Measurements from ENCODE around the gene HFE. TPM values are rescaled to one million over a fixed set of nuclear protein-coding genes. Genes with fewer than 3 reads are reported as not detected.

Gene HFE
- total and polyA plus RNA-seq, 10 of the 15 experiments (the other 5 are each of a cell fraction or from before 2014, with no cell fraction given) = 0.52 to 5.9 (median 1.7) TPM

DNA sequence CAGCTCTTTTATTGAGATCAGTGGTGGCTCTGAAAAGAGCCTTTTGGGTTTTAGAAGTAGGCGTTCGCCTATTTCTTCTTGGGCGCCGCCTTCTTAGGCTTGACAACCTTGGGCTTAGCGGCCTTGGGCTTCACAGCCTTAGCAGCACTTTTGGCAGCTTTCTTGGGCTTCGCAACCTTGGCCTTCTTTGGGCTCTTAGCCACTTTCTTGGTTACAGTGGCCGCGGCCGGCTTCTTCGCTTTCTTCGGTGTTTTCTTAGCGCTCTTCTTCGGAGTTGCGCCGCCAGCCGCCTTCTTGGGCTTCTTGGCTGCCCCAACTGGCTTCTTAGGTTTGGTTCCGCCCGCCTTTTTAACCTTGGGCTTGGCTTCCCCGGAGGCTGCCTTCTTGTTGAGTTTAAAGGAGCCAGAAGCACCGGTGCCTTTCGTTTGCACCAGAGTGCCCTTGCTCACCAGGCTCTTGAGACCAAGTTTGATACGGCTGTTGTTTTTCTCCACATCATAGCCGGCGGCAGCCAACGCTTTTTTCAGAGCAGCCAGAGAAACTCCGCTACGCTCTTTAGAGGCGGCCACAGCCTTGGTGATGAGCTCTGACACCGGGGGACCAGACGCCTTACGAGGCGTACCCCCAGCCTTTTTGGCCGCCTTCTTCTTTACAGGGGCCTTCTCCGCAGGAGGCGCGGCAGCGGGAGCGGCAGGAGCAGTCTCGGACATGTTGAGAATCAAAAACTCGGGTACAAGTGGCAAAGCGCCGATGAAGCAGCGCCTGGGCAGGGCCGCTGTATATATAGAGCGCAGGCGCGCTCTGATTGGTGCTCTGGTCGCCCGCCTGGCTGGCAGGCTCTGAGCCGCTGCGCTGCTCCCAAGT lies 31.3 kb upstream of the HFE start:
- Histone ChIP-seq H3K9me3 (replicated peaks; ENCODE audit: control insufficient read depth, insufficient read depth, low read length) (no peaks in the 10 kb centered on the region), H3K27me3 (replicated peaks in 1 of 2; ENCODE audit: control insufficient read depth in 2 of 2, insufficient read depth in 2 of 2, low read length in 1 of 2) (no peaks in the 10 kb centered on the region), H3K4me3 (peak overlapping the region; percentile 75), H3K36me3 (ENCODE audit: control insufficient read depth in 2 of 2, insufficient read depth in 2 of 2, low read length in 1 of 2) (no peaks in the 10 kb centered on the region), H3K4me2 (ENCODE audit: control insufficient read depth, insufficient read depth) (peak overlapping the region; percentile 75), H3K79me2 (ENCODE audit: control insufficient read depth, insufficient read depth, low read length) (no peaks in the 10 kb centered on the region; the same call in 1 of the 2 replicates), H3K27ac (ENCODE audit: control insufficient read depth, insufficient read depth) (peak overlapping the region; percentile 93), H3K4me1 (ENCODE audit: control insufficient read depth, insufficient read depth, low read length) (peaks cover 4% of the 10 kb centered on the region; the same call in 1 of the 2 replicates), H4K20me1 (ENCODE audit: control insufficient read depth, insufficient read depth) (no peaks in the 10 kb centered on the region), H2AFZ (ENCODE audit: control insufficient read depth, low read depth, low read length) (peak overlapping the region; percentile 59), H3K9ac (ENCODE audit: control insufficient read depth, insufficient read depth, low read length) (peak overlapping the region; percentile 88)
- FAIRE-seq (no peak), DNase-seq (ENCODE audit: low read depth, low spot score) (peak; percentile 90), ATAC-seq (peak; percentile 81)
- ChIA-PET RAD21 (ENCODE audit: unreplicated experiment) (interaction anchor here (1.2 to 1.5 kb wide), 3 partner anchors 10 to 29 kb away, joined by 3 to 7 read pairs (median 3); a partner anchor contains a TSS), POLR2A (interaction anchor here (1.1 to 2.3 kb wide), 9 partner anchors 10 to 178 kb away, joined by 3 to 12 read pairs (median 7); a partner anchor contains a TSS), CTCF (interaction anchor here (1.6 to 2.2 kb wide), 2 partner anchors 10 to 13 kb away, joined by 4 to 7 read pairs; a partner anchor contains a TSS), SMC1A (ENCODE audit: uncharacterized antibody, unreplicated experiment) (interaction anchor here (0.9 to 20.1 kb wide), 4 partner anchors 12 to 38 kb away, joined by 3 to 645 read pairs (median 8); partner anchors contain the start of gene HFE)
- in situ Hi-C loops (cut with MboI) (no loop called here), intact Hi-C loops (cut with micrococcal nuclease; ENCODE audit: unreplicated experiment) (loop anchor here (1.0 to 2.0 kb wide), 4 partner anchors 11 to 143 kb away; a partner anchor contains a TSS)
- WGBS (ENCODE audit: insufficient coverage, insufficient replicate concordance, low lambda C conversion rate, missing lambda C conversion rate) = 1% methylated on average over 51 of the region's 51 CpGs
- BruUV-seq (replicated peaks) = TSS peak; percentile 100
- no peak for TF ChIP-seq MEF2B (IDR thresholded peaks at IDR 0.05; ENCODE audit: partially characterized antibody, poor library complexity, severe bottlenecking)
- peak; percentile 74 for TF ChIP-seq RELA (IDR thresholded peaks at IDR 0.05; ENCODE audit: borderline replicate concordance, partially characterized antibody)
- TF ChIP-seq, protein P1, sequence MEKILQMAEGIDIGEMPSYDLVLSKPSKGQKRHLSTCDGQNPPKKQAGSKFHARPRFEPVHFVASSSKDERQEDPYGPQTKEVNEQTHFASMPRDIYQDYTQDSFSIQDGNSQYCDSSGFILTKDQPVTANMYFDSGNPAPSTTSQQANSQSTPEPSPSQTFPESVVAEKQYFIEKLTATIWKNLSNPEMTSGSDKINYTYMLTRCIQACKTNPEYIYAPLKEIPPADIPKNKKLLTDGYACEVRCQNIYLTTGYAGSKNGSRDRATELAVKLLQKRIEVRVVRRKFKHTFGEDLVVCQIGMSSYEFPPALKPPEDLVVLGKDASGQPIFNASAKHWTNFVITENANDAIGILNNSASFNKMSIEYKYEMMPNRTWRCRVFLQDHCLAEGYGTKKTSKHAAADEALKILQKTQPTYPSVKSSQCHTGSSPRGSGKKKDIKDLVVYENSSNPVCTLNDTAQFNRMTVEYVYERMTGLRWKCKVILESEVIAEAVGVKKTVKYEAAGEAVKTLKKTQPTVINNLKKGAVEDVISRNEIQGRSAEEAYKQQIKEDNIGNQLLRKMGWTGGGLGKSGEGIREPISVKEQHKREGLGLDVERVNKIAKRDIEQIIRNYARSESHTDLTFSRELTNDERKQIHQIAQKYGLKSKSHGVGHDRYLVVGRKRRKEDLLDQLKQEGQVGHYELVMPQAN (conservative IDR thresholded peaks at IDR 0.05) = peak; percentile 74
- TF ChIP-seq EP300 (IDR thresholded peaks at IDR 0.05; ENCODE audit: borderline replicate concordance in 1 of 2, control insufficient read depth in 1 of 2, low read depth in 2 of 2, low read length in 2 of 2) = no peak
- peak; percentile 94 for TF ChIP-seq NFYB (IDR thresholded peaks at IDR 0.05; ENCODE audit: insufficient read depth, low read depth, low read length)
- TF ChIP-seq, protein P2, sequence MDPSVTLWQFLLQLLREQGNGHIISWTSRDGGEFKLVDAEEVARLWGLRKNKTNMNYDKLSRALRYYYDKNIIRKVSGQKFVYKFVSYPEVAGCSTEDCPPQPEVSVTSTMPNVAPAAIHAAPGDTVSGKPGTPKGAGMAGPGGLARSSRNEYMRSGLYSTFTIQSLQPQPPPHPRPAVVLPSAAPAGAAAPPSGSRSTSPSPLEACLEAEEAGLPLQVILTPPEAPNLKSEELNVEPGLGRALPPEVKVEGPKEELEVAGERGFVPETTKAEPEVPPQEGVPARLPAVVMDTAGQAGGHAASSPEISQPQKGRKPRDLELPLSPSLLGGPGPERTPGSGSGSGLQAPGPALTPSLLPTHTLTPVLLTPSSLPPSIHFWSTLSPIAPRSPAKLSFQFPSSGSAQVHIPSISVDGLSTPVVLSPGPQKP (IDR thresholded peaks at IDR 0.05; ENCODE audit: low read depth, low read length) = peak; percentile 50
- no peak for TF ChIP-seq EED (IDR thresholded peaks at IDR 0.05; ENCODE audit: low read depth)
- TF ChIP-seq NBN (IDR thresholded peaks at IDR 0.05) = peak; percentile 91
- TF ChIP-seq GABPA (IDR thresholded peaks at IDR 0.05; ENCODE audit: low read depth) = 0 out of 2 replicates have a peak, but pooled peaks have one; percentile 11
- peak in 1 of 2 experiments; percentile 16; a peak in 1 of 4 replicates for TF ChIP-seq ETV6 (conservative IDR thresholded peaks at IDR 0.05 in 1 of 2, IDR thresholded peaks at IDR 0.05 in 1 of 2; ENCODE audit: borderline replicate concordance in 1 of 2, low read depth in 1 of 2)
- no peak for TF ChIP-seq ZNF217 (IDR thresholded peaks at IDR 0.05)
- peak; percentile 98 for TF ChIP-seq MTA3 (IDR thresholded peaks at IDR 0.05; ENCODE audit: borderline replicate concordance, low read length)
- TF ChIP-seq, protein P3, sequence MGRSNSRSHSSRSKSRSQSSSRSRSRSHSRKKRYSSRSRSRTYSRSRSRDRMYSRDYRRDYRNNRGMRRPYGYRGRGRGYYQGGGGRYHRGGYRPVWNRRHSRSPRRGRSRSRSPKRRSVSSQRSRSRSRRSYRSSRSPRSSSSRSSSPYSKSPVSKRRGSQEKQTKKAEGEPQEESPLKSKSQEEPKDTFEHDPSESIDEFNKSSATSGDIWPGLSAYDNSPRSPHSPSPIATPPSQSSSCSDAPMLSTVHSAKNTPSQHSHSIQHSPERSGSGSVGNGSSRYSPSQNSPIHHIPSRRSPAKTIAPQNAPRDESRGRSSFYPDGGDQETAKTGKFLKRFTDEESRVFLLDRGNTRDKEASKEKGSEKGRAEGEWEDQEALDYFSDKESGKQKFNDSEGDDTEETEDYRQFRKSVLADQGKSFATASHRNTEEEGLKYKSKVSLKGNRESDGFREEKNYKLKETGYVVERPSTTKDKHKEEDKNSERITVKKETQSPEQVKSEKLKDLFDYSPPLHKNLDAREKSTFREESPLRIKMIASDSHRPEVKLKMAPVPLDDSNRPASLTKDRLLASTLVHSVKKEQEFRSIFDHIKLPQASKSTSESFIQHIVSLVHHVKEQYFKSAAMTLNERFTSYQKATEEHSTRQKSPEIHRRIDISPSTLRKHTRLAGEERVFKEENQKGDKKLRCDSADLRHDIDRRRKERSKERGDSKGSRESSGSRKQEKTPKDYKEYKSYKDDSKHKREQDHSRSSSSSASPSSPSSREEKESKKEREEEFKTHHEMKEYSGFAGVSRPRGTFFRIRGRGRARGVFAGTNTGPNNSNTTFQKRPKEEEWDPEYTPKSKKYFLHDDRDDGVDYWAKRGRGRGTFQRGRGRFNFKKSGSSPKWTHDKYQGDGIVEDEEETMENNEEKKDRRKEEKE (IDR thresholded peaks at IDR 0.05) = peak; percentile 83
- TF ChIP-seq JUNB (IDR thresholded peaks at IDR 0.05) = peak; percentile 17
- TF ChIP-seq CHD2 (IDR thresholded peaks at IDR 0.05; ENCODE audit: borderline replicate concordance, low read depth, low read length) = peak; percentile 74
- peak; percentile 51; the same call in 1 of the 2 replicates for TF ChIP-seq SREBF1 (IDR thresholded peaks at IDR 0.05; ENCODE audit: low read length)

All from GM12878 (cell line).